HL-60 (cell line): ENCODE measurements around the gene AGO4.

Source experiments
- CTCF ChIP-seq: IDR thresholded peaks from one replicate; pipeline ENCODE4 v1.5.1; 2011; ENCODE audit warnings: low read length, control low read depth, inconsistent platforms; ENCODE audit not compliant: insufficient read depth
- REST ChIP-seq: IDR thresholded peaks from 2 replicates; pipeline ENCODE4 v1.6.1; 2012; ENCODE audit warnings: low read depth; ENCODE audit not compliant: insufficient replicate concordance

- TF ChIP-seq CTCF = no peak
- TF ChIP-seq REST = no peak
Measured at GRCh38 chr1:35762141-35762540, 45.7 kb upstream of the AGO4 start.
